ENCODE measurements around the gene CTNND2.
"Not testable (repeated sequence)": the region's sequence is repeated elsewhere in the genome, so short reads cannot be mapped to it uniquely, and the experiment has no call there.

CTNND2 gene

GRCh38 chr5:11322133-11322532 lies 582.1 kb downstream of the CTNND2 start:
- no peak for DNase-seq (ENCODE audit: low read depth, low spot score)

GRCh38 chr5:11319836-11320580 lies 584.2 kb downstream of the CTNND2 start:
- no peak for DNase-seq (ENCODE audit: low read depth, low spot score)

DNA sequence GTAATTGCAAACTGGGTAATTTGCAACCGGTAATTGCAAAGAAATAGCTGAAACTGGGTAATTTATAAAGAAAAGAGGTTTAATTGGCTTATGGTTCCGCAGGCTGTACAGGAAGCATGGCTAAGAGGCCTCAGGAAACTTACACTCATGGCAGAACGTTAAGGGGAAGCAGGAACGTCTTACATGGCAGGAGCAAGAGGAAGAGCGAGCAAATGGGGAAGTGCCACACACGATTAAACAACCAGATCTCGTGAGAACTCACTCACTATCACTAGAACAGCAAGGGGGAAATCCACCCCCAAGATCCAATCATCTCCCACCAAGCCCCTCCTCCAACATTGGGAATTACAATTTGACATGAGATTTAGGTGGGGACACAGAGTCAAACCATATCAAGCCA lies 590.6 kb downstream of the CTNND2 start:
- DNase-seq (ENCODE audit: low read depth, low spot score): not testable (repeated sequence)

DNA sequence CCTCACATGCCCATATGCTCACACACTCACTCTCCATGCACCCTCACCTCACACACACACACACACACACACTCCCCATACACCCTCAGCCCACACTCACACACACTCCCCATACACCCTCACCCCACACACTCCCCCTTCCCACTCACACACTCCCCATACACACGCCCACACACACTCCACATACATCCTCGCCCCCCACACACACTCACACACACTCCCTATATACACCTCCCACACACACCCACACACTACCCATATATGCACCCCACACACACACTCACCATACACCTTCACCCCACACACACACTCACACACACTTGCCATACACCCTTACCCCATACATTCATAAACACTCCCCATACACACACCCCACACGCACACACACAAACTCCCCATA lies 592.5 kb downstream of the CTNND2 start:
- no peak for DNase-seq (ENCODE audit: low read depth, low spot score)

DNA sequence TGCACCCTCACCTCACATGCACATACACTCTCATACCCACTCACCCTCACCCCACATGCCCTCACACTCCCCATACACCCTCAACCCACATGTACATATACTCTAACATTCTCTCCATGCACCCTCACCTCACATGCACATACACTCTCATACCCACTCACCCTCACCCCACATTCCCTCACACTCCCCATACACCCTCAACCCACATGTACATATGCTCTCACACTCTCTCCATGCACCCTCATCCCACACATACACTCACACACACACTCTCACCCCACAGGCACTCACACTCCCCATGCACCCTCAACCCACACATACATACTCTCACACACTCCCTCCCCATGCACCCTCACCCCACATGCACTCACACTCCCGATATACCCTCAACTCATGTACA lies 593.0 kb downstream of the CTNND2 start:
- no peak for DNase-seq (ENCODE audit: low read depth, low spot score)

DNA sequence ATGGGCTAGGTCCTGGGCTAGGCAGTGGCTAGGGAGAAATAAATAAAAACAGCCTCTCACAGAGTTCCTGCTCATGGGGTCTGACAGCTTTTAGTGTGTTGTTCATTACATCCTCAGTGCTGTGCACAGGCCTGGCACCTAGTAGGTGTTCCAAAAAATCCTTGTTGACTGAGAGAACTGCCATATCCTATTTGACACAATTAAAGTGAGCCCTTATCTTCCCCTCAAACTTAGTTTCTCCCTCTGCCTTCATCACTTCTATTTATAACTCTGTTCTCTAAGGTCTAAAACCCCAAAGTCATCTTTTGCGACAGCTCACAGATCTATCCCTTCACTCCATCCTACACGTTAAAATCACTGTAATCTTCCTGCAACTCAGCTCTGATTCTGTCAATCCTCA lies 594.1 kb downstream of the CTNND2 start:
- DNase-seq (ENCODE audit: low read depth, low spot score): no peak

GRCh38 chr5:11306365-11306764 lies 597.9 kb downstream of the CTNND2 start:
- DNase-seq (ENCODE audit: low read depth, low spot score): no peak

DNA sequence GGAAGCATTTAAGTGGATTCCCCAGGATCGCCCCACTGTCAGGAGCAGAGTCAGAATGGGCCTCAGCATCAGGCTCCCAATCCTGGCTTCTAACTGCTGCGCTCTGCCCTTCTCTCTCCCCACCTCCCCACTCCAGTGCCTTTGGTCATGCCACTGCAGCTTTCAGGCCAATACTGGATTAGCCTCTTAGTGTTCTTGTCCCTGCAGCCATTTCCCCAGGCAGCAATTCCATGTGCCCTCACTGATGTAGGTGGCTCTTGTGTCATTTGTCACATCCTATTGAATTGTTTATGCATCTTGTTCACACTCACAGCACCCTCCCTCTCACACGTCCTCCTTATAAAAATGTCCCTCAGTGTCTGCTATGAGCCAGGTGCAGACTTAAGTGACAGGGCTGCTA lies 599.0 kb downstream of the CTNND2 start:
- DNase-seq (ENCODE audit: low read depth, low spot score): no peak

DNA sequence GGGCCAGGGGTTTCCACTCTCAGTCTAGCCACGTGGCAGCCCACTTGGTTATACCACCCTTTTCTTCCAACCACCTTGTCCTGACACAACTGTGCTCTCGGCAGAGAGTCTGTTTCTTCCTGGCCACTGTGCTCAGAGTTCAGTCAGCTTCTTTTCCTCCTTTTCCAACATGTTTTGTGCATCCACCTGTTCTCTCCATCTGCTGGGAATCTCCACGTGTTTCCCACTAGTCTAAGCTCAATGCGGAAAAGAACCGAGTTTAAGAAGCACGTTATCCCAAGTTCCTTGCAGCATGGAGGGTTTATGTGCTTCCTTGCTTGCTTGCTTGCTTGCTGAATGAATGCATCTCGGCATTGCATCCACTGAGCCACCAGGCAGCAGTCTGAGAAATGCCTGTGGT lies 599.6 kb downstream of the CTNND2 start:
- DNase-seq (ENCODE audit: low read depth, low spot score): no peak

- DNase-seq (ENCODE audit: low read depth, low spot score): no peak
Measured at GRCh38 chr5:11302663-11303062, 601.6 kb downstream of the CTNND2 start.

GRCh38 chr5:11301171-11301570 lies 603.1 kb downstream of the CTNND2 start:
- DNase-seq (ENCODE audit: low read depth, low spot score): no peak

DNA sequence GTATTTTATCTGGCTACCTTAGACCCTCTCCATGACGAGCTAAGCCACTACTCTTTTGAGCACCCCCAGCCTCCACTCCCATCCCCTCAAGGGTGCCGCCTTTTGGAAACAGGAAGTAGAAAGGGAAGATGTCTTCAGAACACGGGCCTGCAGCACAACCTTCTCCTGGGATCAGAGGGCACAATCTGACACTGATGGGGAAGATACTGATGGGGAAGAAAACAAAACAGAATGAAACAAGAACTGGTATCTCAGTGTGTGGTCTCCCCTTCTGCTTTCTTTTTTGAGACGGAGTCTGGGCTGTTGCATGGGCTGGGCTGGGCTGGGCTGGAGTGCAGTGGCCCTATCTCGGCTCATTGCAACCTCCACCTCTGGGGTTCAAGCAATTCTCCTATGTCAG lies 603.5 kb downstream of the CTNND2 start:
- no peak for DNase-seq (ENCODE audit: low read depth, low spot score)

DNA sequence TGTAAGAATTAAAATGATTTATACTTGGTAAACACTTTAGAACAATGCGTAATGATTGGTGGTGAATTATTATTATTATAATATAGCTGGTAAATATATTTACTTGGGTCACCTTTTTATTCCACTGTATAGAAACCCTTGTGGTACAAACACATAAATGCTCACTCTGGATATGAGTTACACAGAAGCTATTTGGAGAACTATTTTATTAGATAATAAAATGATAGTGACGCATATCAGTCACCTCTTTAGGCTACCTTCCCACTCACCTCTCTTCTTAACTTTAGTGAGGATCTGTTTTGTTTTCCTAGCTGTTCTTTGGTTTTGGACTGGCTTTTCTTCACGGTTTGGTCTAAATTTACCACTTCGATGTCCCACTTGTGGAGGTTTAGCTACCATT lies 605.4 kb downstream of the CTNND2 start:
- no peak for DNase-seq (ENCODE audit: low read depth, low spot score)

- DNase-seq (ENCODE audit: low read depth, low spot score): no peak
Measured at GRCh38 chr5:11293523-11293922, 610.7 kb downstream of the CTNND2 start.

- no peak for DNase-seq (ENCODE audit: low read depth, low spot score)
Measured at GRCh38 chr5:11292648-11293356, 611.4 kb downstream of the CTNND2 start.

DNA sequence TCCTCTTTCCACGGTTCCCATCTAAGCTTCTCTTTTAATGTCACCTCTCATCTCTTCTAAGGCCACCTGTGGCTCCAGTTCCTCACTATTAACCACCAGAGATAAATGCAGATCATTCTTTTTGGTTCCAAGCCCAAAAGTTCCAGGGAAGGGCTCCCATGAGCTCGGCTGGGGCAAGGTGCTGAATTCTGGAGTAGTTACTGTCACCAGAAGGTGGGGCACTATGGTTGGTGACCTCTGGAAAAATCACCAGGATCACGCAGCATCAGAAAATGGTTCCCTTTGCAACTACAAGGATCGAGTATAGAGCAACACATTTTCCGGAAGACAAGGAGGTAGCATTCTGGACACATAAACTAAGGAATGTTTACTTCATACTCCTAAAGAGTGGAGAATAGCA lies 614.5 kb downstream of the CTNND2 start:
- no peak for DNase-seq (ENCODE audit: low read depth, low spot score)

GRCh38 chr5:11289208-11289607 lies 615.0 kb downstream of the CTNND2 start:
- no peak for DNase-seq (ENCODE audit: low read depth, low spot score)

- DNase-seq (ENCODE audit: low read depth, low spot score): no peak
Measured at GRCh38 chr5:11281842-11282241, 622.4 kb downstream of the CTNND2 start.

- DNase-seq (ENCODE audit: low read depth, low spot score): no peak
Measured at GRCh38 chr5:11277323-11277722, 626.9 kb downstream of the CTNND2 start.

- no peak for DNase-seq (ENCODE audit: low read depth, low spot score)
Measured at GRCh38 chr5:11273180-11273903, 630.9 kb downstream of the CTNND2 start.

DNA sequence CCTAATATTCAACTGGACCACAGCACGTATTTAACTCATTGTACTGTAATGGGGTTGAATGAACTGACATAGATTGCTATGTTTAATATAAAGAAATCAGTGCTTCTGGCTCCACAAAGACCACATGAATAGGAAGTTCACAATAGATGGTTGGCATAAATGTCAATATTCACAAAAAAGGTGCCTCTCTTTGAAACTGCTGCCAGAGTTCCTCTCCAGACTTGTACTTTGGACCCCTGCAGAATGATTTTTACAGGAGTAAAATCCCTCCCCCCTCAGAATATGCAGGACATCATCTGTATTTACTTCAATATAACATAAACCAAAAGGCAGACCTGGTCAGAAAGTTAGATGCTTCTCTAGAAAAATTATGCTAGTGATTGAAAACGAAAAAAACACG lies 634.7 kb downstream of the CTNND2 start:
- no peak for DNase-seq (ENCODE audit: low read depth, low spot score)

DNA sequence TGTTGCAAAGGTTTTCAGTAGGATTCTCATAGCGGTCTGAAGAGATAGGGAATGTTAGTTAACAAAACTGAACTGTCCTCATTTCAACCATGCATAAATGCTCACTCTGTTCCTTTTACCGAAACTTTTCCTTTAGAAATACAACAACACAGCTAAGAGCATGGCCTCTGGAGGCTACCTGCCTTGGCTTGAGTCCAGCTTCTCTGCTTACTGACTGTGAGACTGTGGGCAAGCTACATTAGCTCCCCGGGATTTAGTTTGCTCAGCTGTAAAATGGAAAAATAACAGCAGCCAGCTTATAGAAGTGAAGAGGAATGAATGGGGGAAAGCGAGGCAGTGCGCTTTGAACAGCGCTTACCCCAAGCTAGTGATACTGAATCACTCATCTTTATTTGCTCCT lies 635.4 kb downstream of the CTNND2 start:
- no peak for DNase-seq (ENCODE audit: low read depth, low spot score)

DNA sequence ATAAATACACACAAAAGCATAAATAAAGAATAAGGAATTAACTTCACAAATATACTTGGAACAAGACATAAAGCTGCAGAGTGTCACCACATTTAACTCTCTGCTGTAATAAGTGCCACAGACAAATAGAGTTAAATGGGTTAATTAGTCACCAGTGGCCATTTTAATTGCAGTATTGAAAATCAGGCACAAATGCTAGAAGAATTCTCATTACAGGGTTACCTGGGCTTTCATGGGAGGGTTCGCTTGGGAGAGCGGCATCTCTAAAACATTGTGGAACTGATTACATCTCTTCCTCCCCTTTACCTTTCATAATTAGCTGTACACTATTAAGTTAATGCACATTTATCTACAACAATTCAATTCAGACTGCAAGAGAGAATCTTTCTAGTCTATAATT lies 637.9 kb downstream of the CTNND2 start:
- no peak for DNase-seq (ENCODE audit: low read depth, low spot score)

Data from activated CD4-positive, CD25-positive, alpha-beta regulatory T cell treated with anti-CD3 and anti-CD28 coated beads, Interleukin-2, amount 50 U/mL, for 16 hours (primary cell).